ENCODE measurements around the gene KIRREL1.

The KIRREL1 gene

DNA sequence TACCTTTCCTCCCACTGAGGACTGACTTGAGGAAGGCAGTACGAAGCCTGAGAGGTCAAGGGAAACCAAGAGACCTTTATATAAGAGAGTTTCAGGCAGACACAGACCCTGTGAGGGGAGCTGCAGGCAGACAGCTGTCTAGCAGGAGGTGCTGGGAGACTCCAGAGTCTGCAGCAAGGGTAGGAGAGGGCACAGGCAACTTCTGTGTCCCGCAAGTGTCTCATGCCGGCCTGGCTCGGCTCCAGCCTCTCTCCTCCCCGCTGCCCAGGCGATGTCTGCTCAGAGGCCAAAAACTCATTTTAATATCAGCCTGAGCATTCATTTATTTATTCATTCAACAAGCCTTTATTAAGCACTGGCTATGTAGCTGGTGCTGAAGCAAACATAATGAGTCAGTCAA is 83.0 kb downstream of the KIRREL1 start:
- no peak for DNase-seq (ENCODE audit: low spot score)

DNA sequence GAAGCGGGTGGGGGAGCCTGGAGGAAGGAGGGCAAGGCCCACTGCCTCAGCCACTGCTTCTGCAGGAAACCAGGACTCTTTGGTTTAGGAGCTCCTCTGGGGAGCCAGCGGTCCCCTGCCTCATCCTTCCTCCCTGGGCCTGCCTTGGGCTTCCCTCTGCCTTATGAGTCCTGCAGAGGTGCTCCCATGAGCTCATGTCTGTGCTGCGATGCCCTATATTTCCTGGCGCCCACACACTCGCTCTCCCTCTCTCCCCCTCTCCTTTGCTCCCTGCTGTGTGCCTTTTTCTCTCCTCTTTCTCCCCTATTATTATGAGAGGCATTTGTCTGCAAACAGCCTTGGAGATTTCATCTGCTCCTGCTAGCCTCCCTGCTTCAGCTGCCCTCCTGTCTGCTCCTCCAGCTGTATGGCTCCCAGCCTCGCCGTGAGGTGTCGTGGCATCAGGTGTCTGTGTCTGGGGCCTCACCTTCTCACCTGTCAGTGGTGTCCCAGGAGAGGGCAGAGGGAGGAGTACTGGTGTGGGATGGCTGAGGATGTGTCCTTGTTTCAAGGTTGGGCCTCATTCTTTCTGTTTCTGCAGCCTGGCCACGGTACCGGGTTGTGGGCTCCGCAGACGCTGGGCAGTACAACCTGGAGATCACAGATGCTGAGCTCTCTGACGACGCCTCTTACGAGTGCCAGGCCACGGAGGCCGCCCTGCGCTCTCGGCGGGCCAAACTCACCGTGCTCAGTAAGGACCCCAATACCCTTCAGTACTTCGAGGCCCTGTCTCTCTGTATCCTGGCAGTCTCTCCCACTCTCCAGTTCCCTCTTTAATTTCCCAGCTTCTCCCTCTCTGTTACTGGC is 84.2 kb downstream of the KIRREL1 start:
- DNase-seq (ENCODE audit: low spot score) = no peak

DNA sequence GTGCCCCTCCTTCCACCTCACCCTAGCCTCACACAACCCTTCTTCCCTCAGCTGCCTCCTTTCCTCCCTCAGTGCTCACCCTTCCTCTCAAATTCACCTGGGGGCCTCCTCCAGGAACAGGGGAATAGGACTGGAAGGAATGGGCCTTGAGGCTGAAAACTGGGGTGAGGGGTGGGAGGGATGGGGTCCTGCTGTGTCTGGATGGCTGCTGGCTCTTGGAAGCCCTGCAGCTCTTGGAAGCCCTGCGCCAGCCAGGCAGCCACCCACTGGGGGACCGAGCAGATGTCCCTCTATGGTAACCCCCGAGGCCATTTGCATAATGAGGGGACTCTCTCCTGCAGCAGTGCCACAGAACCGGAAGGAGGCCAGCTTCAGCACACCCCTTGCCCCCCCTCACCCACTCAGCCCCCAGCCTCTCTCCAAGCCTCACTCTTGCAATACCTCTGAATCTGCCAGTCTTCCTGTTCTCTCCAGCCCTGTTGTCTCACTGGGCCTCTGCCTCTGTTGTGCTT is 85.2 kb downstream of the KIRREL1 start:
- DNase-seq (ENCODE audit: low spot score) = no peak

DNA sequence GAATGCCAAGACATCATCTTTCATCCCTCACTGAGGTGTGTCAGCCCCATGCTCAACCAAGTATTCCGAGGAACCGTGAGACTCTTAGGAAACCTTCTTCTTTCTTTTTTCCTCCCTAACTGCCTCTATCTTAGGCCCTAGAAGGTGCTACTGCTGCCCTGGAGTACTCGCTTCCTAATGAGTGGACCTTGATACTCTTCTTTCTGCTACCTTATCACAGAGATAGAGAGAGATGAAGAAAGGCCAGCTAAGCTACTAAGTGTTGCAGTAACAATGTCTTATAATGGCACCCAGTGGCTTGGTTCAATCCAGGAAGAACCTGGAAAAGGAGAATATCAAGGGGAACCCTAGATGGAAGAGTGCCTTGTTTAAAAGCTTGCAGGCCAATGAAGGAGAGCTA is 86.6 kb downstream of the KIRREL1 start:
- no peak for DNase-seq (ENCODE audit: low spot score)

DNA sequence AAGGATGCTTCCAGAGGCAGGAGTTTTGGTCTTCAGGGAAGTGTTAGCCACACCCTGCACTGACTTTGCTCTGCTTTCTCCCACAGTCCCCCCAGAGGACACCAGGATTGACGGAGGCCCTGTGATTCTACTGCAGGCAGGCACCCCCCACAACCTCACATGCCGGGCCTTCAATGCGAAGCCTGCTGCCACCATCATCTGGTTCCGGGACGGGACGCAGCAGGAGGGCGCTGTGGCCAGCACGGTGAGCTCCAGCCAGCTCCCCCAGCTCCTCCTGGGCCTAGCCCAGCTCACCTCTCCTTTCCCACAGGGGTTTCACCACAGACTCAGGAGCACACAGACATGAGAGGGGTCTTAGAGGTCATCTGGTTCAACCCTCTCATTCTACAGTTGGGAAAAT is 90.9 kb downstream of the KIRREL1 start:
- no peak for DNase-seq (ENCODE audit: low spot score)

DNA sequence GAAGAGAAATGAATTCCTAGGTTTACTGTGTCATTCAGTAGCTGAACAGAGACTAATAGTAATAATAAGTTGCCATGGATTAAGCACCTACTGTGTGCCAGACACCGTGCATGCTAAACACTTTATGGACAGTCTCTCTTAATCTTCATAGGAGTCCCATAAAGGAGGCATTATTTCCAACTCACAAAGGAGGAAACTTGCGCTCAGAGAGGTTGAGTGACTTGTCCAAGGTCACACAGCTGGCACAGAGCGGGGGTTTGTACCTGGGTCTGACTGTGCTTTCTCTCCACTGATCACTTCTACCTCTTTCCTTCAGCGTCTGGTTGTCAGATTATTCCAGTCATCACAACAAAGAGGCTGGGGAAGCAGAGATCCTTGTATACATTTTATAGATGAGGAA is 91.3 kb downstream of the KIRREL1 start:
- no peak for DNase-seq (ENCODE audit: low spot score)

DNA sequence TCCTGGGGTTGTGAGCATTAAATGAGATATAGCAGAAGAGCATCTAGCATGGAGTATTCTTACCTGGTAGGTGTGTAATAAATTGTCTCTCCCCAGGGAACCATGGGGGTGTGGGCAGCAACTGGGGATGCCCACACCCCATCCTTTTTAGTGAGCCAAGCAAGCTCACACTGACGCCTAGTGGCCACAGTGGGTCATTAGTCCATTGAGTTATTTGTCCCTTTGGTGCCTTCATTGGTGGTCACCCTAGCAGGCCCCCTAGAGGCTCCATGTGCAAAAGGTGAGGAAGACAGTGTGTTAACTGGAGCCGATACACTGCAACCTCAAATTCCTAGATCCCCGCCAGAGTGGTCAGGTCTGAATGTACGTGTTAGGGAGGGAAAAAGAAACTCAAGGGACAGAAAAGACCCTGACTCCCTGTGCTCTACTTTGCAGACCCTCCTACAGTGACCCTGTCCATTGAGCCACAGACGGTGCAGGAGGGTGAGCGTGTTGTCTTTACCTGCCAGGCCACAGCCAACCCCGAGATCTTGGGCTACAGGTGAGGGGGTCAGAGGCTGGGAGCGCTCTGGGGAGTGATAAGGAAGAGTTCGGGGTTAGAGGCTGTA is 94.0 kb downstream of the KIRREL1 start:
- peak; percentile 78 for DNase-seq (ENCODE audit: low spot score)

DNA sequence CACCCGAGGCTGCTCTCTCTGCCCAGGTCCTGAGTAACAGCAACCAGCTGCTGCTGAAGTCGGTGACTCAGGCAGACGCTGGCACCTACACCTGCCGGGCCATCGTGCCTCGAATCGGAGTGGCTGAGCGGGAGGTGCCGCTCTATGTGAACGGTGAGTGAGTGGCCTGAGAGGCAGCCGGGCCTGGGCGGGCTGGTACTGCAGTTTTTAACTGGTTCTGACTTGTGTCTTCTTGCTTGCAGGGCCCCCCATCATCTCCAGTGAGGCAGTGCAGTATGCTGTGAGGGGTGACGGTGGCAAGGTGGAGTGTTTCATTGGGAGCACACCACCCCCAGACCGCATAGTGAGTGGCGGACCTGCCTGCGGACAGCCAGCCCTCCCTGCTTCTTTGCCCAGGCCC is 96.0 kb downstream of the KIRREL1 start:
- DNase-seq (ENCODE audit: low spot score) = no peak

DNA sequence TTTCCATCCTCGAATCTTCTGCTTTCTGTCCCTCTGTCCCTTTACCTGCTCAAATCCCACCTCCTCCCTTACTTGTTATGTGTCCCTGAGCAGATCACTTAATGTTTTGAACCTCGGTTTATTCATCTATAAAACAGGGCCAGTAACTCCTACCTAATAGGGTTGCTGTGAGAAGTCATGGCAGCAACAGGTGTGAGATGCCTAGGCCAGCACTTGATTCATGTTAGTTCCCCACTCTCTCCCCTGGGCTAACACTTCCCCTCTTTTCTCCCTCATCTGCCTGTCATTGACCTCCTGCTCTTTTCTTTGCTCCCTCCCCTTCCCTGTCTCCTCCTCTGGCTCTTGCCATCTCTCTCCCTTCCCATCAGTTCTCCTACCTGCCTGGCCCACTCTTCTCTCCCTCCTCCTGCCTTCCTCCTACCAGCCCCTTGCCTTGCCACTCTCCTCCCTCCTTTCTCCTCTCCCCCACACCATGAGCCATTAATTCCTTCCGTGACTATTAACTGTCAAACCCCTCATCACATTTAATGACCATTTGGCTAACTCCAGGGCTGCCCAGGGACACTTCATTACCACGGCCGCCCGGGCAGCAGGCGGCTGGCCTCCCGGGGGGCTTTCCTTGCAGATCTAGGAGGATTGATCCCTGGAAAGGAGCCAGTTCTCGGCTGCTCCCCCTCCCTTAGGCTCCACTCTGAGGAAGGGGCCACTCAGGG is 96.6 kb downstream of the KIRREL1 start:
- DNase-seq (ENCODE audit: low spot score) = no peak

DNA sequence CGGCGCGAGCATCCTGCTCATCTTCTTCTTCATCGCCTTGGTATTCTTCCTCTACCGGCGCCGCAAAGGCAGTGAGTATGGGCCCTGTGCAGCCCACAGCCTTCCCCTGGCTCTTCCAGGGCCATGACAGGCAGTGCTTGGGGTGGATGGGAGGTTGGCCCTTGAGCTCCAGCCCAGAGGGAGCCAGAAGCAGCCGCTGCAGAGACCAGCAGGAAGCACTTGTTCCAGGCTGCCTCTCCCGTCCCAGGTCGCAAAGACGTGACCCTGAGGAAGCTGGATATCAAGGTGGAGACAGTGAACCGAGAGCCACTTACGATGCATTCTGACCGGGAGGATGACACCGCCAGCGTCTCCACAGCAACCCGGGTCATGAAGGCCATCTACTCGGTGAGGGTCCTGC is 99.9 kb downstream of the KIRREL1 start:
- DNase-seq (ENCODE audit: low spot score) = no peak

DNA sequence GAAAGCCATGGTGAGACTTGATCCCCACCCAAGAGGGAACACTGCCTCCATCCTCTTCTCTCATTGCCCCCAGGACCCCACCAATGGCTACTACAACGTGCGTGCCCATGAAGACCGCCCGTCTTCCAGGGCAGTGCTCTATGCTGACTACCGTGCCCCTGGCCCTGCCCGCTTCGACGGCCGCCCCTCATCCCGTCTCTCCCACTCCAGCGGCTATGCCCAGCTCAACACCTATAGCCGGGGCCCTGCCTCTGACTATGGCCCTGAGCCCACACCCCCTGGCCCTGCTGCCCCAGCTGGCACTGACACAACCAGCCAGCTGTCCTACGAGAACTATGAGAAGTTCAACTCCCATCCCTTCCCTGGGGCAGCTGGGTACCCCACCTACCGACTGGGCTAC is 101.1 kb downstream of the KIRREL1 start:
- DNase-seq (ENCODE audit: low spot score) = no peak

DNA sequence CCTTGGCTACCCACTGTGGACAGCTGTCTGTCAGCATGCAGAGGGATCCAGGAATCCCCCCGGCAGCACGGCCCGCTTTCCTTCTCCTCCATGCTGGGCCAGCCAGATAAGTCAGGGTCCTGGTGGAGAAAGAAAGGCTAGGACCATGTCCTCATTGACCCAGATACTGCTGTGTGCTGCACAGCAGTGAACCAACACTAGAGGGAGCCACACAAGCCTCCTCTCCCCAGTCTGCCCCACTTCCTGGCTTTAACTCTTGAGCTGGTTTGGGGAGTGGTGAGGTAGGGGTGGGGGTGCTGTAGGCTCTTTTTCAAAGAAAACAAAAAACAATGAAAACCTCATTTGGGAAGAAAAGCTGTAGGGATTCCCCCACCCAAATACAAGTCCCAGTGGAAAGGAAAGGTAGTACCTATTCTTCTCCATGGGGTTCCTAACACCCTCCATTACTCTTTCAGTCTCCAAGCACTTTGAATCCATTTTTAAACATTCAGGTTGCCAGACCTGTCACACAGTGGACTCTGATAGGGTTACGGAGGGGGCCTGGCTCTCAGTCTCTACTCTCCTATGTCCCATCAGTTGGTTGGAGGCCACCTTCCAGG is 102.4 kb downstream of the KIRREL1 start:
- DNase-seq (ENCODE audit: low spot score) = peak; percentile 84

DNA sequence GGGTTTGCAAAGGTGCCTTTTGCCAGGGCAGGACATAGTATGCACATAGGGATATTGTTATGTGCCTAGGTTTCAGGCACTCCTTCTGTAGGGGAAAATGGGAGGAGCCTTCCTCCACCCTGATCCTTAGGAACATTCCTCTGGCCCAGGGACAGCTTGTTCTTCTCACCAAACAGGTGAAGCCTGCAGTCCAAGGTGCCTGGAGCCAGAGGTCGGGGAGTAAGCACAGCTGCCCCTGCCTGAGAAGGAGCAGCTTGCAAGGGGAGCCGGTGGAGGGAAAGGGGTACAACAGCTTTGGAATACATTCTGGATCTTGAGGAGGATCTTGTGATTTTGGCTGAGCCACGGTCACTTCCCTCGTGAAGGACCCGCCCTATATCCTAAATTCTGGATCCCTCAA is 104.8 kb downstream of the KIRREL1 start:
- DNase-seq (ENCODE audit: low spot score) = no peak

DNA sequence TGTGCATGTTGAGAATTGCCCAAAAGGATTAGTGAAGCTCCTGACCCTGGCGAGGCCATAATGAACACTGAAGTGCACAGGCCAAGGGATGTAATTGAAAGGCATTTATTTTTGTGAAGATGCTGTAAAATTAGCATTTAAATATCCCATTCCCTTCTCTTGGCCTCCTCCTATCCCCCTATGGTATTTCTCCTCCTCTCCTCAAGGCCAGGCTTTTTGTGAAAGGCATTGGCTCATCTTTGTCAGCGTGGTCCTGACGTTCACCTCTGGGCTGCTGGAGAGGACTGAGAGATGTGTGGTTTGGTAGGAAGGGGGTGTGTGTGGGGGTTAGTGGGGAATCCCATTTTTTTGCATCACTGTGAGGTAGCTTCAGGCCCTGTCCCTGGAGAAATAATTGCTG is 105.7 kb downstream of the KIRREL1 start:
- no peak for DNase-seq (ENCODE audit: low spot score)

DNA sequence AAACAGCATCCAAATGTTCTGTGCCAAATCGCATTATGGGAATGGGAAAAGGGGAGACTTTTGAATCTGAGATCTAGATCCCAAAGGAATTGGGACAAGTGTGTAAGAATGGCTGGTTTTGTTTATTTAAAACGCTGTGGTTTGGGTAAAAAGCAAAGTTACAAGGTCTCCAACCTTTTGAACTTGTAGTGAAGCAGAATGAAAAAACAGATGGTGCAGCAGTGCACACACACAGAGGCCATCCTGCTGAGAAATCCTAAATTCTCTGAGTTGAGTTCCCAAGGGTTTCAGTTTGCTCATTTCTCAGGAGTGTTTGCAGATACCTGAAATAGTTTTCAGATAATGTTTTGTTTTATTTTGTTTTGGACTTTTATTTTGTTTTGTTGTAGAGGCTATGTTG is 107.1 kb downstream of the KIRREL1 start:
- no peak for DNase-seq (ENCODE audit: low spot score)

DNA sequence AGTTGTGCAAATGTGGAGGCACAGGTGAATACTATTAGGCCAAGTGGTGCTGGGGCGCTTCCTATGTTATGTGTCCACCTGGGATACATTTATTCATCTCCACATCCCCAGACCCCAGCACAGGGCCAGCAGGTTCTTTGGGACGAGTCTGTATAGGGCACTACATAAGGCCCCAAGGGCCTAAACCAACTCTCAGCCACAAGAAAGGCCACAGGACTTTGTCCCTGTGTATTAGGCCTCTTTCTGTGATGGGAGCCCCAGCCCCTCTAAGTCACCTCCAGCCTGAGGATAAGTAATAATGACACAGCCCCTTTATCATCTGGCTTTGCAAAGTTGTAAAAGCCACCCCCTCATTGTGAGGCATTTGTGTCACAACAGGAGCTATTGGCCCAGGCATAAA is 108.0 kb downstream of the KIRREL1 start:
- no peak for DNase-seq (ENCODE audit: low spot score)

DNA sequence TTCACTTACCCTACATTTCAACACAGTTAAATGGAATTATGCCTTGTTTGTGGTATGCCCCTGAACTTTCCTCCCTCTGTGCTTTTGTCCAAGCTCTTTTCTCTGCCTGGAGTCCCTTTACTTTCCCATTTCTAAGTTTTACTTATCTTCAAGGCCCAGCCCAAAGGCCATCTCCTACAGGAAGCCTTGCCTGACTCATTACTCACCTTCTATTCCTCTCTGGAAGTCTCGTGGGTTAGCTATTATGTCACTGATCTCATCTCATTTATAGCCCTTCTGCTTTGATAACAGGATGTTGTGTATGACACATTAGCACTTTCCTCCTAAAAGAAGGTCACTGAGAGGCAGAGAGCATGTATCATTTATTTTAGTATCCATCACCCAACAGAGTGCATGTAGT is 108.5 kb downstream of the KIRREL1 start:
- peak; percentile 71 for DNase-seq (ENCODE audit: low spot score)

DNA sequence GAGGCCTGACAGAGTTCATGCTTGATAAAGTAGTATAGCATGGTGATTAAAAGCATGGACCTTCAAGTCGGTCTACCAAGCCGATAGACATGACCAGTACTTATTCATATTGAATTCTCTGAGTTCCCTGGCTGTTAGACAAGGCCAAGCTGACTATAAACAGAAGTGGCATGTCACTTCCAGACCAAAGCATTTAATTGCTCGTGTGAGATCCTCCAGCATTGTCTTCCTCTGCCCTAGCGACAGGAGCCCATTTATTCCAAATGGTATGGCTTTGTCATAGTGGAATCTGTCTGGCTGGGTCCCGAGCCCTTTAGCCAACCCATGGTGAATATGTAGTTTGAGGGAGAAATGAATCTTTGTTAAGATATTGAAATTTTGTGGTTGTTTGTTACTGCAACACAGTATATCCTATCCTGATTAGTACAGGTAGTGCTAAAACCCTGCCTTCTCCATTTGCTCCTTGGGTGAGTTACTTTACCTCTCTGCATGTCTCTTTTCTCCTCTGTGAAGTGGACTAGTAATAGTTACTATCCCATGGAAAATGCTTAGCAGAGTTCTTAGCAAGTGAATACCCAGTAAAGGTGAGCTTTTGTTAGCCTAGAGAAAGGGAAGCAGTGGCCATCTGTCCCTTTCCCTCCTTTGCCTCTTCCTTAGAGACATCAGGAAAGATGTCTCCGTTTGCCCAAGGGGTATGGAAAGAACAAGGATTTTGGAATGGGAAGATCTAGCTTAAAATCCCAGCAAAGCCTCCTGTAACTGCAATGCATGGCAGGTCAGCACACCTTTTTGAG is 109.6 kb downstream of the KIRREL1 start:
- no peak for DNase-seq (ENCODE audit: low spot score)

DNA sequence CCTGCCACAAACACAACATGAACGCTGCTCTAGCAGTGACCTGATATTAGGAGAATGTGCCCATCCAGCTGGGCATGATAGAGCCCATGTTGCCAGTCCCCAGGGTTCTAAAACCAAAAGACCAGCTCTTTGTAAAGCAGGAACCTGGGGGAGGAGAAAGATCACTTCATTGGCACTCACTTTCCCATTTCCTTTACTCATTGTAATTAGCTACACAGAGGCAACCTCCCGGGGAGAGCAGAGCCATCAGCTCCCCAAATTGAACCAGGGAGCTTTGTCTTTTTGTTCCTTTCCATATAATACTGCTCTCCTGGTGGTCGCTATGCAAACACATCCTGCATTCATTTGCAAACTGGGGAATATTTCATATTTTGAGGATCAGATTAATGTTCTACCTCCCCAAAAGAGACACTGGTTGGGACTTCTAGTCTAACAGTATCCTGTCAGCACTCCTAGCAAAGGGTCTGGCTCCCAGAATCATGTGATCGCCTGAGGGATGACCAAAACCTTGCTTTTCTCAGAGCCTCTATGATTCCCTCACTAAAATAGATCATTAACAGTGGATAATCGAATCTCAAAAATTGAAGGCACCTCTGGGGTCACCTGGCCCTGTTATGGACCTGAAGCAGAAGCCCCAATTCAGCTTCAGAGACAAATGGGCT is 110.5 kb downstream of the KIRREL1 start:
- DNase-seq (ENCODE audit: low spot score) = no peak

DNA sequence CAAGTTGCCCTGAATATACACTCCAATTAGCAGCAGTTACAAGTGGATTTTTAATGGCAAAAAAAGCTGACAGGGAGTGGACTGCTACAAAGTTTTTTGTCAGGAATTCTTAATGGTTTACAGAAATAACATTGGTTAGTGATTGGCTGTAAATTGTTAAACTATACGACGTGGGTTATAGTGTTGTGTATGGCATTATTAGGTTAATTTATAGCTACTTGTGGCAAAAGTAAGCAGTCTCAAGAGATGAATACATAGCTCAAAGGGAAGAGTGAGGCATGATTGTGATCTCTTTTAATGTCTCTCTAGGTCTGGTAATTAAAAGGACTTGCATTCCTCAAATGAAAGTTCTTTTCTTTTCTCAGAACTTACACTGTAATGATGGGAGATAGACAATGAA is 111.4 kb downstream of the KIRREL1 start:
- no peak for DNase-seq (ENCODE audit: low spot score)
